KBM-7 (cell line): Measurements from ENCODE around the gene CBLB.

Experiments
- DNase-seq: peaks from one replicate; pipeline ENCODE4 v3.0.0-alpha.2; 2015
- in situ Hi-C: fragments of 300-500 bp; cut with MboI; formaldehyde crosslinking; loops from 2 replicates; pipeline ENCODE4 v1.14.3; 2020; ENCODE audit warnings: low sequenced_read_pairs, low pct_unique_long_range_greater_than_20kb, mixed read lengths

The CBLB gene

GRCh38 chr3:105851176-105851575 lies 17.6 kb downstream of the CBLB start:
- in situ Hi-C loops = no loop called here
- no peak for DNase-seq

- in situ Hi-C loops = no loop called here
- DNase-seq = no peak
Observed at GRCh38 chr3:105850593-105850992, 18.2 kb downstream of the CBLB start.

- in situ Hi-C loops = no loop called here
- no peak for DNase-seq
Observed at GRCh38 chr3:105848821-105849220, 20.0 kb downstream of the CBLB start.

GRCh38 chr3:105847865-105848264 lies 20.9 kb downstream of the CBLB start:
- DNase-seq = no peak
- in situ Hi-C loops = no loop called here

DNA sequence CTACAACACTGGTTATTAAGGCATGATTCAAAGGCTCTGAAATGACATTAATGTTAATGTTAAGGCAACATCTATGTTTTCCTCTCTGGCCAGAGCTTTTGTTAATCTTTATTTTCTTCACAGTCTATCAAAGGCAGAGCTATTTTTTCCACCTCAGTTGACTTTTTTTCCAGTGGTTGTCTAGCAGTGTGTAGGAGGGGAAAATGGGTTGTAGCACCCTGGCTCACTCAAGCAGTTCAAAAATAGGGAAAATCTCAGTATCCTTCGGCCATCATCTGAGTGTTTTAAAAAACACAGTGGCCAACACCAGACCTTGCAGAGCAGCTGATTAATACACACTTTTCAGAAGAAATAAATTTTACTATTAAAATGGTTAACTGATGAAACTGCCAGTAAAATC lies 21.4 kb downstream of the CBLB start:
- in situ Hi-C loops = no loop called here
- no peak for DNase-seq

- DNase-seq = no peak
- in situ Hi-C loops = no loop called here
Observed at GRCh38 chr3:105846809-105847208, 22.0 kb downstream of the CBLB start.

- in situ Hi-C loops = no loop called here
- no peak for DNase-seq
Observed at GRCh38 chr3:105845488-105845887, 23.3 kb downstream of the CBLB start.

DNA sequence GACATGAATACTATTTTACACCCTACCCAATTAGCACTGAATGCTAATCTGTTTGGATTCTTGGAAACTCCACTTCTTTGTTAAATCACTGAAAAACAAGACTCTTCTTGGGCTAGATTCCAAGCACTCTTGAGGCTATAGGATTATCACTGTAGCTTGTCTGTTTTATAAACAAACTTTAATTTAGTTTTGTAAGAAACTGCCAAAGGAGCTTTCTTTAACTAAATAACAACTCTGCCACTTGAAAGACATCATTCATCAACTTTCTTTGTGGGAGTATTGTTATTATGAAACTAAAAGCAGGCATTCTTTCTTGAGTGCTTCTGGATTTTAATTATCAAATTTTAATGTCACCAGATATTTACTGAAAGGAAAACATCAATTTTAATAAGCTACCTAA lies 24.1 kb downstream of the CBLB start:
- DNase-seq = no peak

DNA sequence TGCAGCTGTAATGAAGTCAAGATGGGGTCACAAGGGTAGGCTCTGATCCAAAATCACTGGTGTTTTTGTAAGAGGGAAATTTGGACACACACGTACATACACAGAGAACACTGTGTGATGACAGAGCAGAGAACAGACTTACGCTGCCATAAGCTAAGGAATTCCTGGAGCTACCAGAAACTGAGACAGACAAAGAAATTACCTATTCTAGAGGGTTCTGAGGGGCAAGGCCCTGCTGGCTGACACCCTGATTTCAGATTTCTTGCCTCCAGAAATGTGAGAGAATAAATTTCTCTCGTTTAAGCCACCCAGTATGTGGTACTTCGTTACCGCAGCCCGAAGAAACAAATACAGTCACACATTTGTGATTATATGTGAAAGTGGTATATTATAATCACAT lies 24.8 kb downstream of the CBLB start:
- DNase-seq = no peak
- in situ Hi-C loops = no loop called here

More for the DNA sequence above, 24.1 kb downstream of the CBLB start:
- in situ Hi-C loops = no loop called here

DNA sequence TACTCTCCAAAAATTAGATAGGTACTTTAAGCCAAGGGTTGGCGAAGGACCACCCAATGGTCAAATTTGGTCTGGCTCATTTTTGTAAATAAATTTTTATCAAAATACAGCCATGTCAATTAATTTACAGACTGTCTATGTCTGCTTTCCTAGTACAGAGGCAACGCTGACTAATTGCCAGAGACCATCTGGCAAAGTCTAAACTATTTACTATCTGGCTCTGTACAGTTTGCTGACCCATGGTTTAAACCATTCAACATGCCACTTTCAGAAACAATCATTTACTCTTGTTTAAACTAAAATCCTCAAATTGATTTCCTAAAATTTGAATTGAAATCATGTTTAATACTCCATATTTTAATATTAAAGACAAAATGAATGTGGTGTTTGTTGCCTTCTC lies 25.9 kb downstream of the CBLB start:
- no peak for DNase-seq
- in situ Hi-C loops = no loop called here

- in situ Hi-C loops = no loop called here
Observed at GRCh38 chr3:105842449-105842848, 26.4 kb downstream of the CBLB start.

DNA sequence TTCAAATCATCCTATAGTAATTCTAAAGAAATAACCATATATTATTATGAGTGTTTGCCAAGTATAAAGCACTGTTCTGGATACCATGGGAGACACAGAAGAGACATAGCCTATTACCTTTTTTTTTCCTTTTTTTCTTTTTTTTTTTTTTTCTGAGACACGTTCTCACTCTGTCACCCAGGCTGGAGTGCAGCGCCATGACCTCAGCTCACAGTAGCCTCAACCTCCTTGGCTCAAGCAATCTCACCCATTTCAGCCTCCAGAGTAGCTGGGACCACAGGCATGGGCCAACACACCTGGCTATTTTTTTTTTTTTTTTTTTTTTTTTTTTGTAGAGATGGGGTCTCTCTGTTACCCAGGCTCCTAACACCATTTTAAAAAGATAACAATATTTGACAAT lies 30.9 kb downstream of the CBLB start:
- DNase-seq = no peak
- in situ Hi-C loops = no loop called here

More at GRCh38 chr3:105842449-105842848, 26.4 kb downstream of the CBLB start:
- DNase-seq = no peak

- in situ Hi-C loops = no loop called here
- DNase-seq = no peak
Observed at GRCh38 chr3:105837143-105837740, 31.6 kb downstream of the CBLB start.

DNA sequence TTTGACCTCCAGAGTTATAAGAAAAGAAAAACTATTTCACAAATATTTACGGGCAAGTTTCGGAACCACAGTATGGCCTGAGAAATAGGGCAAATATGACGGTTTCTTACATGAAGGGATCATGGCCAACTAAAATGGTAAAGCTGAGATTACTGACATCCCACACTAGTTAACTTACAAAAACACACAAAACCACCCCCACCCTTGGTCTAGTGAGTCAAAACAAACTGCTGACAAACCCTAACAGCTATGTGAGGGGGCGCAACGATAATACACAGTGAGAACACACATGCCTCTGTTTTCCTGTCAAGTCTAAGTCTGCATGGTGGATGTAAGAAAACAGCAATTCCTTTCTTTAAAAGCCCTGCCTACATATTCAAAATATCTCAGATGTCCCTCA lies 32.3 kb downstream of the CBLB start:
- in situ Hi-C loops = no loop called here
- DNase-seq = no peak

GRCh38 chr3:105835606-105836005 lies 33.2 kb downstream of the CBLB start:
- in situ Hi-C loops = no loop called here
- no peak for DNase-seq

GRCh38 chr3:105834768-105835167 lies 34.0 kb downstream of the CBLB start:
- DNase-seq = no peak
- in situ Hi-C loops = no loop called here

DNA sequence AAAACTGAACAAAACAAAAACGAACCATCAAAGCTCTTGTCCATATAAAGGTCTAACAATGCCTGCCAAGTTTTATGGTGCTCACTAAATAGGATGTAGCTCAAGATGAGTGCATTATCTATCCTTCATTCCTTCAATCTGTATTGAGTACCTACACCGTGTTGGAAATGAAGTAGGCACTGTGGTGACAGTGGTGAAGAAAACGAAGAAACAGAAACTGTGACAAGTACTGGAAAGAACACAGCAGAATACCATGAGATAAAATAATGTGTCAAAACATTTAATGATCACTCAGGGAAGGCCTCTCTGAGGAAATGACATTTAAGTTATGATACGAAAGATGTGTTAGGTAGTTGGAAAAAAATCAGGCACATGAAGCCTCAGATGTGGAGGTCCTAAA lies 36.2 kb downstream of the CBLB start:
- DNase-seq = no peak
- in situ Hi-C loops = no loop called here

- no peak for DNase-seq
- in situ Hi-C loops = no loop called here
Observed at GRCh38 chr3:105830836-105831235, 38.0 kb downstream of the CBLB start.

DNA sequence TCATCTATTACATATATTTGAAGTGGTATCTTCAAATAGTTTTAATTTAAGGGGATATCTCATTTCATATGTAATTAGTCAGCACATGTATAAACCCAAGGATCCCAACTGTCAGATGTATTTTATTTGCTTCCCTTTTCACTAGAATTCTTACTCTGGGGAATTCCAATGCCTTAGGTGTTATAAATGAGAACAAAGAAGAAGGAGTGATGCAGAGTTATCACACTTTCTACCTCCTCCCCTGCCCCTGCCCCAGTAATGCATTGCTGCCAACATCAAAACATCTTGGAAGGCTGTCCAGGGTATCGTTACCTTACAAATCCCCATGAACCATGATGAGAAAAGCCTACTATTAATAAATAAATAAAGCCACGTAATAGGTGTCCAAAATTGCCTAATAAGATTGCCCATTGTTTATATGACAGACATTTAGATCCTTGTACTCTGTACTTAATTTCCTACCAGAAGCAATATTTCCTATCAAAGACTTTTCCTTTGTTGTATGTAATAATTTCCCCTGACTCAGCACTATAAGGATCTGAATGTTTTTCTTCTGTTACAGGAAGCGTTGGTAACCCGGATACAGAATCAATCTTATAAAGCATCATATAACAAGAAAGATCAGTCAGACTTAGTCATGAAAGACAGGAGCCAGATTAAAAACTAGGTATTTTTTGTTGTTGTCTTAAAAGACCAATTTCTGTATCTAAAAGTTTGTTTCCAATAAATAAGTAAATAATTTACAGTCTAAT lies 38.8 kb downstream of the CBLB start:
- in situ Hi-C loops = no loop called here
- no peak for DNase-seq

DNA sequence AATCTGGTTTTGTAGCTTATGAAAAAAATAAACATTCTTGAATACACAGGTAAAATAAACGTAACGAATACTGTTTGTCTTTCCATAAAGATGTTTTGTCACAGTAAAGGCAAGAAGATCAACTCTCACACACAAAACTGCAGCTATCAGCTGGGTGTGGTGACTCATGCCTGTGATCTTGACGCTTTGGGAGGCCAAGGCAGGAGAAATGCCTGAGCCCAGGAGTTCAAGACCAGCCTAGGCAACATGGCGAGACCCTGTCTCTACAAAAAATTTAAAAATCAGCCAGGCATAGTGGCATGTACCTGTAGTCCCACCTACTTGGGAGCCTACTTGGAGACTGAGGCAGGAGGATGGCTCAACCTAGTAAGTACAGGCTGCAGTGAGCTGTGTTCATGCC lies 39.6 kb downstream of the CBLB start:
- DNase-seq = no peak
- in situ Hi-C loops = no loop called here

GRCh38 chr3:105828703-105829102 lies 40.1 kb downstream of the CBLB start:
- in situ Hi-C loops = no loop called here

More at GRCh38 chr3:105828703-105829102, 40.1 kb downstream of the CBLB start:
- DNase-seq = no peak
